Endothelial cell of umbilical vein (primary cell): ENCODE results near the gene BMPR1B.

Experiments used
- EZH2 ChIP-seq: IDR thresholded peaks from 2 replicates; pipeline ENCODE4 v1.6.1; 2012; ENCODE audit warnings: borderline replicate concordance, low read depth, mild to moderate bottlenecking, moderate library complexity, low read length, inconsistent platforms; ENCODE audit not compliant: severe bottlenecking
- GATA2 ChIP-seq: IDR thresholded peaks from 2 replicates; pipeline ENCODE4 v1.7.0; 2011; ENCODE audit warnings: low read depth, mild to moderate bottlenecking, moderate library complexity, mixed read lengths, low read length; ENCODE audit not compliant: insufficient read length, insufficient read depth
- JUN ChIP-seq: IDR thresholded peaks from 2 replicates; pipeline ENCODE4 v1.6.1; 2011; ENCODE audit warnings: borderline replicate concordance, low read depth; ENCODE audit not compliant: insufficient read length, insufficient read depth
- MYC ChIP-seq: IDR thresholded peaks from one replicate; pipeline ENCODE4 v1.6.1; 2011; ENCODE audit warnings: mild to moderate bottlenecking, low read depth, low read length
- POLR2A ChIP-seq: IDR thresholded peaks from 2 replicates; pipeline ENCODE4 v1.6.1; 2012; ENCODE audit warnings: low read depth, mild to moderate bottlenecking, control low read depth, low read length
- POLR2AphosphoS5 ChIP-seq: IDR thresholded peaks from 2 replicates; pipeline ENCODE4 v1.6.1; 2012; ENCODE audit warnings: low read depth, mild to moderate bottlenecking, control low read depth, low read length, moderate library complexity; ENCODE audit not compliant: insufficient read depth
- TF ChIP-seq, protein P1 (sequence below), 2 donors: IDR thresholded peaks; 1 replicate in 1 of 2; 2 replicates in 1 of 2; pipeline ENCODE4 v1.5.1; 2011; ENCODE audit warnings: low read length in 2 of 2, mild to moderate bottlenecking in 2 of 2, moderate library complexity in 2 of 2, control low read depth in 1 of 2, inconsistent platforms in 1 of 2, low read depth in 1 of 2; ENCODE audit not compliant: insufficient read depth in 1 of 2; ENCODE audit errors: extremely low read depth in 1 of 2
- TF ChIP-seq, protein P2 (sequence below): IDR thresholded peaks from 2 replicates; pipeline ENCODE4 v1.6.1; 2011; ENCODE audit not compliant: insufficient read depth, insufficient read length

DNA sequence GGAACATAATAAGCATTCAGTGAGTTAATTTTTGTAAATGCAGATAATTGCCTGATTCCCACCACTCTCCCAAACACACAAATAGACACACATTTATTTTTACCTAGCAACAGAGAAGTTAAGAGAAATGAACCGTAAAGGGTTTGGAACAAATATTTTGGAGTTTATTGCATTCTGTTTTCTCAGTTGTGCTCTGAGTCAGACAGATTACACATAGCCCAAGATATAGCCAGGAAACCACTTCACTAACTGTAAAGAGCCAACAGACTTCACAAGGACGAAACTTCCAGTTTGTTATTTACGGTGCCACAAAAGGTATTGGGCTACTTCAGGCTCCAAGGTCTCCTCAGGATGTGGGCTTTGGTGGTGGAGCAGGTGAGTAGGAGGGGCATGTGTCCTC is 217.0 kb downstream of the BMPR1B start:
- TF ChIP-seq, protein P1, sequence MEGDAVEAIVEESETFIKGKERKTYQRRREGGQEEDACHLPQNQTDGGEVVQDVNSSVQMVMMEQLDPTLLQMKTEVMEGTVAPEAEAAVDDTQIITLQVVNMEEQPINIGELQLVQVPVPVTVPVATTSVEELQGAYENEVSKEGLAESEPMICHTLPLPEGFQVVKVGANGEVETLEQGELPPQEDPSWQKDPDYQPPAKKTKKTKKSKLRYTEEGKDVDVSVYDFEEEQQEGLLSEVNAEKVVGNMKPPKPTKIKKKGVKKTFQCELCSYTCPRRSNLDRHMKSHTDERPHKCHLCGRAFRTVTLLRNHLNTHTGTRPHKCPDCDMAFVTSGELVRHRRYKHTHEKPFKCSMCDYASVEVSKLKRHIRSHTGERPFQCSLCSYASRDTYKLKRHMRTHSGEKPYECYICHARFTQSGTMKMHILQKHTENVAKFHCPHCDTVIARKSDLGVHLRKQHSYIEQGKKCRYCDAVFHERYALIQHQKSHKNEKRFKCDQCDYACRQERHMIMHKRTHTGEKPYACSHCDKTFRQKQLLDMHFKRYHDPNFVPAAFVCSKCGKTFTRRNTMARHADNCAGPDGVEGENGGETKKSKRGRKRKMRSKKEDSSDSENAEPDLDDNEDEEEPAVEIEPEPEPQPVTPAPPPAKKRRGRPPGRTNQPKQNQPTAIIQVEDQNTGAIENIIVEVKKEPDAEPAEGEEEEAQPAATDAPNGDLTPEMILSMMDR (IDR thresholded peaks at IDR 0.05; ENCODE audit: extremely low read depth in 1 of 2, insufficient read depth in 1 of 2, low read depth in 1 of 2, low read length in 2 of 2): no peak
- TF ChIP-seq POLR2AphosphoS5 (no peak), EZH2 (no peak), POLR2A (no peak), MYC (no peak), JUN (no peak), GATA2 (no peak)
- TF ChIP-seq, protein P2, sequence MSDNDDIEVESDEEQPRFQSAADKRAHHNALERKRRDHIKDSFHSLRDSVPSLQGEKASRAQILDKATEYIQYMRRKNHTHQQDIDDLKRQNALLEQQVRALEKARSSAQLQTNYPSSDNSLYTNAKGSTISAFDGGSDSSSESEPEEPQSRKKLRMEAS: no peak
